CD14-positive monocyte (primary cell): ENCODE results near the gene PPP1R8. TPM values are rescaled to one million over a fixed set of nuclear protein-coding genes. Genes with fewer than 3 reads are reported as not detected.

Source experiments
- DNase-seq, 3 donors: peaks; one replicate each; pipeline ENCODE4 v3.0.0-alpha.2; 2011 to 2022
- H2AFZ ChIP-seq: 2 replicates; pipeline ENCODE4 v1.6.0; 2012; ENCODE audit warnings: mild to moderate bottlenecking, low read depth, low read length, inconsistent platforms; ENCODE audit not compliant: insufficient read depth, poor library complexity, severe bottlenecking
- H3K27ac ChIP-seq, 2 donors: 1 replicate in 1 of 2; 2 replicates in 1 of 2; pipeline ENCODE4 v1.5.1; 2012 to 2013; ENCODE audit warnings: low read length in 2 of 2, control low read depth in 1 of 2, inconsistent platforms in 1 of 2, low read depth in 1 of 2, mild to moderate bottlenecking in 1 of 2
- H3K27me3 ChIP-seq, 2 donors: one replicate each; pipeline versions ENCODE4 v1.6.0 to v1.6.1; 2011 to 2013; ENCODE audit warnings: low read length in 2 of 2; ENCODE audit not compliant: control insufficient read depth in 2 of 2, insufficient read depth in 2 of 2
- H3K36me3 ChIP-seq, 2 donors: replicated peaks in 1 of 2; 1 replicate in 1 of 2; 2 replicates in 1 of 2; pipeline versions ENCODE4 v1.5.1 to v1.6.1; 2012 to 2013; ENCODE audit warnings: low read length in 2 of 2, control low read depth in 1 of 2, inconsistent platforms in 1 of 2, mild to moderate bottlenecking in 1 of 2; ENCODE audit not compliant: insufficient read depth in 2 of 2, control insufficient read depth in 1 of 2
- H3K4me1 ChIP-seq, 2 donors: 1 replicate in 1 of 2; 2 replicates in 1 of 2; pipeline versions ENCODE4 v1.5.1 to v1.6.1; 2012 to 2013; ENCODE audit warnings: low read length in 2 of 2, control low read depth in 1 of 2, inconsistent platforms in 1 of 2, mild to moderate bottlenecking in 1 of 2, moderate library complexity in 1 of 2; ENCODE audit not compliant: insufficient read depth in 2 of 2, control insufficient read depth in 1 of 2
- H3K4me2 ChIP-seq: replicated peaks from 2 replicates; pipeline ENCODE3; 2012; ENCODE audit warnings: low read length, moderate library complexity, mild to moderate bottlenecking; ENCODE audit not compliant: poor library complexity, severe bottlenecking; ENCODE audit errors: extremely low read depth
- H3K4me3 ChIP-seq, 3 experiments: fragments of 200-600 bp in 1 of 3; sonication (generic) in 1 of 3; replicated peaks in 1 of 3; 1 replicate in 2 of 3; 2 replicates in 1 of 3; pipeline ENCODE4 v1.5.1; 2011 to 2013; ENCODE audit warnings: low read length in 3 of 3, mild to moderate bottlenecking in 3 of 3, control low read depth in 2 of 3, low read depth in 2 of 3, inconsistent platforms in 1 of 3, moderate library complexity in 1 of 3
- H3K79me2 ChIP-seq: 2 replicates; pipeline ENCODE4 v1.6.0; 2012; ENCODE audit warnings: mild to moderate bottlenecking, control low read depth, inconsistent platforms, low read length, moderate library complexity; ENCODE audit not compliant: insufficient read depth
- H3K9ac ChIP-seq: 2 replicates; pipeline ENCODE4 v1.6.0; 2017; ENCODE audit warnings: low read length, mild to moderate bottlenecking; ENCODE audit not compliant: insufficient read depth, poor library complexity, severe bottlenecking
- H3K9me3 ChIP-seq, 2 donors: replicated peaks in 1 of 2; 1 replicate in 1 of 2; 2 replicates in 1 of 2; pipeline versions ENCODE4 v1.5.1 to v1.6.1; 2012 to 2013; ENCODE audit warnings: low read length in 2 of 2, control low read depth in 1 of 2; ENCODE audit not compliant: control insufficient read depth in 1 of 2, insufficient read depth in 1 of 2
- H4K20me1 ChIP-seq: 2 replicates; pipeline ENCODE4 v1.6.0; 2012; ENCODE audit warnings: mild to moderate bottlenecking, low read length, control low read depth, moderate library complexity; ENCODE audit not compliant: insufficient read depth
- H3K27ac Mint-ChIP-seq, 7 donors: one replicate each; pipeline ENCODE4 v1.8.0; 2020; ENCODE audit warnings: mild to moderate bottlenecking in 7 of 7, mixed read lengths in 7 of 7, moderate library complexity in 6 of 7, inconsistent platforms in 2 of 7
- H3K27me3 Mint-ChIP-seq, 3 donors: one replicate each; pipeline ENCODE4 v1.8.0; 2021 to 2022; ENCODE audit warnings: low read depth in 3 of 3, mild to moderate bottlenecking in 3 of 3, mixed read lengths in 3 of 3, moderate library complexity in 3 of 3, inconsistent platforms in 1 of 3
- H3K36me3 Mint-ChIP-seq, 2 donors: one replicate each; pipeline ENCODE4 v1.8.0; 2020; ENCODE audit warnings: mixed read lengths in 2 of 2, inconsistent platforms in 1 of 2, mild to moderate bottlenecking in 1 of 2
- H3K4me1 Mint-ChIP-seq: one replicate; pipeline ENCODE4 v1.8.0; 2020; ENCODE audit warnings: mild to moderate bottlenecking, mixed read lengths
- H3K4me3 Mint-ChIP-seq, 2 donors: one replicate each; pipeline ENCODE4 v1.8.0; 2020; ENCODE audit warnings: mild to moderate bottlenecking in 2 of 2, mixed read lengths in 2 of 2, moderate library complexity in 1 of 2
- H3K9me3 Mint-ChIP-seq, 7 donors: one replicate each; pipeline ENCODE4 v1.8.0; 2020 to 2022; ENCODE audit warnings: mixed read lengths in 7 of 7, mild to moderate bottlenecking in 6 of 7, moderate library complexity in 6 of 7, inconsistent platforms in 2 of 7
- WGBS: methylation state at CpG from one replicate; pipeline ENCODE4 v1.1.5; 2013; ENCODE audit warnings: missing lambda C conversion rate; ENCODE audit not compliant: insufficient coverage; 5-methylcytosine and 5-hydroxymethylcytosine counted together
- intact Hi-C, 2 donors: fragments of 100-400 bp; cut with micrococcal nuclease; formaldehyde crosslinking; loops; one replicate each; pipeline versions ENCODE4 v1.15.0 to v1.15.1; 2023
- polyA plus RNA-seq, 3 donors: library from polyadenylated mRNA; depleted of rRNA in 1 of 3; unstranded in 2 of 3; stranded (reverse) in 1 of 3; fragments of 300-500 nt in 2 of 3; fragments of >200 nt in 1 of 3; fragmentation: Illumina TruSeq in 2 of 3; gene quantifications; 1 replicate in 2 of 3; 2 replicates in 1 of 3; pipeline ENCODE4 v1.2.3, GENCODE V29; 2012 to 2021
- TF ChIP-seq, protein P1 (sequence below): fragments of 200-600 bp; IDR thresholded peaks from one replicate; pipeline ENCODE4 v1.8.0; 2022; ENCODE audit warnings: antibody characterized with exemption, mild to moderate bottlenecking

Gene PPP1R8
- polyA plus RNA-seq, 3 donors = 17.0 to 23.9 (median 21.4) TPM

DNA sequence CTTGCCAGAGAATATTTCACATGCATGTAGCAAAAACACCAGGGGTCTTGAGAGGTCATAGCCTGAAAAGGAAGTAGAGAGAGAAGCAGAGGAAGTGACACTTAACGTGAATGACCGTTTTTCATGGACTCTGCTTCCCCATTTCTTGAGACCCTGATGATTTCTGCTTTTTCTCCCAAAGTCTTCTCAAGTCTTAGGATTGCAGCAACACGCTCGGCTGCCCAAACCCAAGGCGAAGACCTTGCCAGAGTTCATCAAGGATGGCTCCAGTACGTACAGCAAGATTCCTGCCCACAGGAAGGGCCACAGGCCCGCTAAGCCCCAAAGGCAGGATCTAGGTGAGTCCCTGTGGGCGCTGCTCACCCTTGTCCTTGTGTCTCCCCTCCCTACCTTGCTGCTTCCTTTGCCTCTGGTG is 54.5 kb downstream of the PPP1R8 start:
- Histone ChIP-seq H3K9ac (peak overlapping the region; percentile 84), H3K4me3 (peak overlapping the region; percentile 7 to 63 (median 24)), H2AFZ (no peak overlapping the region), H3K27me3 (no peaks in the 10 kb centered on the region), H3K4me2 (peak overlapping the region; percentile 67), H3K4me1 (peaks cover 98 to 99% of the 10 kb centered on the region in 2 donors), H3K36me3 (peaks cover 72 to 85% of the 10 kb centered on the region in 2 donors), H4K20me1 (peaks cover 40% of the 10 kb centered on the region), H3K9me3 (no peaks in the 10 kb centered on the region), H3K27ac (peak overlapping the region; percentile 99 to 100), H3K79me2 (peaks cover 87% of the 10 kb centered on the region)
- Mint-ChIP-seq H3K27ac (peak overlapping the region; percentile 99 to 100 (median 99)), H3K9me3 (peaks cover 0 to 1% (median 0%) of the 10 kb centered on the region in 7 donors), H3K4me1 (peaks cover 87% of the 10 kb centered on the region), H3K27me3 (peaks cover 0 to 3% (median 0%) of the 10 kb centered on the region in 3 donors), H3K36me3 (peaks cover 77 to 97% of the 10 kb centered on the region in 2 donors), H3K4me3 (peak overlapping the region; percentile 78 to 80)
- intact Hi-C loops = loop anchor here in 1 of 2 donors (1.0 kb wide), 1 partner anchor 10 kb away; no protein-coding TSS in a partner anchor
- 0% methylated on average over 5 of the region's 8 CpGs for WGBS
- peak; percentile 92 to 96 (median 96) for DNase-seq
- TF ChIP-seq, protein P1, sequence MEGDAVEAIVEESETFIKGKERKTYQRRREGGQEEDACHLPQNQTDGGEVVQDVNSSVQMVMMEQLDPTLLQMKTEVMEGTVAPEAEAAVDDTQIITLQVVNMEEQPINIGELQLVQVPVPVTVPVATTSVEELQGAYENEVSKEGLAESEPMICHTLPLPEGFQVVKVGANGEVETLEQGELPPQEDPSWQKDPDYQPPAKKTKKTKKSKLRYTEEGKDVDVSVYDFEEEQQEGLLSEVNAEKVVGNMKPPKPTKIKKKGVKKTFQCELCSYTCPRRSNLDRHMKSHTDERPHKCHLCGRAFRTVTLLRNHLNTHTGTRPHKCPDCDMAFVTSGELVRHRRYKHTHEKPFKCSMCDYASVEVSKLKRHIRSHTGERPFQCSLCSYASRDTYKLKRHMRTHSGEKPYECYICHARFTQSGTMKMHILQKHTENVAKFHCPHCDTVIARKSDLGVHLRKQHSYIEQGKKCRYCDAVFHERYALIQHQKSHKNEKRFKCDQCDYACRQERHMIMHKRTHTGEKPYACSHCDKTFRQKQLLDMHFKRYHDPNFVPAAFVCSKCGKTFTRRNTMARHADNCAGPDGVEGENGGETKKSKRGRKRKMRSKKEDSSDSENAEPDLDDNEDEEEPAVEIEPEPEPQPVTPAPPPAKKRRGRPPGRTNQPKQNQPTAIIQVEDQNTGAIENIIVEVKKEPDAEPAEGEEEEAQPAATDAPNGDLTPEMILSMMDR = no peak

DNA sequence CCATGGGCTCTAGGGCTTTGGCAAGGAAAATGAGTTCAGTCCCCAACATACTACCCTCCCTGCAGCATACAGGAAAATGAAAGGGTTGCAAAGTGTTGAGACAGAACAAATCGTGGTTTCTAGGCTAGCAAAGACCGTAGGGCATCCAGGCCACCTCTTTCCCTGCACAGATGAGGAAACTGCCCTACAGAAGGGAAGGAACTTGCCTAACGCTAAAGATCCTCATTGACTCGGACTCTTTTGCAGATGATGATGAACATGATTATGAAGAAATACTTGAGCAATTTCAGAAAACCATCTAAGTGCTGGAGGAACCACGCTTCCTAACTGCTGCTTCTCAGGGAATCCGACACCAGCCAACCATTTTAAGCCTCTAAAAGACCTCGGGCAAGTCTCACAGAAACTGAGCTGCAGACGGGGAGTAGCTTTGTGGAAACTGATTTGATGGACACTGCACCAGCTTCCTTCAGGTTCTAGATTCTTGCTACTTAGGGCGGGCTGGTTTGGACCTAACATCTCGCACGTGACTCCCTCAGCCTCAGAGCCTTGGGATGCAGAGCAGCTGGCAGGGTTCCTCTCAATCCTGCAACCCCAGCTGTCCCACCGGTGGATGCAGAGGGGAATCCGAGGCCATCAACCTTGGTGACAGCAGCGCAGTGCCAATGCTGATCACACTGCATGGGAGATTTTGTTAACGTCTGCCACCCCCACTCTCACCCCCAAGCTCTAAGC is 55.2 kb downstream of the PPP1R8 start:
- DNase-seq = peak; percentile 92 to 98 (median 97)
- Mint-ChIP-seq H3K9me3 (peaks cover 0 to 1% (median 0%) of the 10 kb centered on the region in 7 donors), H3K4me3 (peak overlapping the region; percentile 78 to 80), H3K27ac (peak overlapping the region; percentile 99 to 100 (median 99)), H3K27me3 (peaks cover 0 to 2% (median 0%) of the 10 kb centered on the region in 3 donors), H3K4me1 (peaks cover 89% of the 10 kb centered on the region), H3K36me3 (peaks cover 76 to 97% of the 10 kb centered on the region in 2 donors)
- H4K20me1 ChIP-seq = peaks cover 33% of the 10 kb centered on the region
- H3K9me3 ChIP-seq = no peaks in the 10 kb centered on the region
- H3K79me2 ChIP-seq = peaks cover 80% of the 10 kb centered on the region
- peaks cover 69 to 78% of the 10 kb centered on the region in 2 donors for H3K36me3 ChIP-seq
- H3K4me2 ChIP-seq = peak overlapping the region; percentile 67
- H2AFZ ChIP-seq = no peak overlapping the region
- peak overlapping the region; percentile 84 for H3K9ac ChIP-seq
- H3K4me1 ChIP-seq = peaks cover 98 to 99% of the 10 kb centered on the region in 2 donors
- H3K27me3 ChIP-seq = no peaks in the 10 kb centered on the region
- intact Hi-C loops = loop anchor here in 1 of 2 donors (1.0 kb wide), 1 partner anchor 10 kb away; no protein-coding TSS in a partner anchor
- peak overlapping the region; percentile 7 to 63 (median 24) for H3K4me3 ChIP-seq
- peak overlapping the region; percentile 99 to 100 for H3K27ac ChIP-seq
- TF ChIP-seq, protein P1 = no peak
- 12% methylated on average over 10 of the region's 15 CpGs for WGBS
